Endometrial microvascular endothelial cells (primary cell): Measurements from ENCODE around the gene TAF4B. TPM values are rescaled to one million over a fixed set of nuclear protein-coding genes. Genes with fewer than 3 reads are reported as not detected.
"Not testable (repeated sequence)": the region's sequence is repeated elsewhere in the genome, so short reads cannot be mapped to it uniquely, and the experiment has no call there.

Experiments
- in situ Hi-C: cut with HindIII; loops from 2 replicates; pipeline ENCODE4 v1.10.0; 2017; ENCODE audit warnings: low sequenced_read_pairs, low pct_unique_long_range_greater_than_20kb; ENCODE audit errors: inconsistent ontology term
- total RNA-seq: library from RNA; depleted of rRNA; stranded (reverse); fragments of >200 nt; gene quantifications from one replicate; pipeline ENCODE4 v1.2.3, GENCODE V29; 2015; ENCODE audit errors: inconsistent ontology term

TAF4B gene
- total RNA-seq, 1 donor from 2014 or later: 5.3 TPM

- in situ Hi-C loops: no loop called here
Observed at GRCh38 chr18:26293982-26294381, 67.7 kb downstream of the TAF4B start.

- in situ Hi-C loops: no loop called here
Observed at GRCh38 chr18:26298107-26298506, 71.9 kb downstream of the TAF4B start.

- in situ Hi-C loops: no loop called here
Observed at GRCh38 chr18:26301681-26302080, 75.4 kb downstream of the TAF4B start.

GRCh38 chr18:26303222-26303621 is 77.0 kb downstream of the TAF4B start:
- in situ Hi-C loops: not testable (repeated sequence)

- in situ Hi-C loops: no loop called here
Observed at GRCh38 chr18:26304511-26304910, 78.3 kb downstream of the TAF4B start.

GRCh38 chr18:26307161-26307773 is 81.0 kb downstream of the TAF4B start:
- in situ Hi-C loops: no loop called here

- in situ Hi-C loops: no loop called here
Observed at GRCh38 chr18:26309281-26309680, 83.0 kb downstream of the TAF4B start.

GRCh38 chr18:26312199-26312598 is 86.0 kb downstream of the TAF4B start:
- in situ Hi-C loops: no loop called here

- in situ Hi-C loops: no loop called here
Observed at GRCh38 chr18:26317398-26317797, 91.2 kb downstream of the TAF4B start.

GRCh38 chr18:26320686-26321085 is 94.4 kb downstream of the TAF4B start:
- in situ Hi-C loops: no loop called here

- in situ Hi-C loops: no loop called here
Observed at GRCh38 chr18:26322890-26323653, 96.8 kb downstream of the TAF4B start.

GRCh38 chr18:26325771-26326170 is 99.5 kb downstream of the TAF4B start:
- in situ Hi-C loops: no loop called here

GRCh38 chr18:26327062-26327461 is 100.8 kb downstream of the TAF4B start:
- in situ Hi-C loops: no loop called here

GRCh38 chr18:26332991-26333390 is 106.7 kb downstream of the TAF4B start:
- in situ Hi-C loops: no loop called here

GRCh38 chr18:26335156-26335555 is 108.9 kb downstream of the TAF4B start:
- in situ Hi-C loops: no loop called here

GRCh38 chr18:26335571-26336487 is 109.6 kb downstream of the TAF4B start:
- in situ Hi-C loops: no loop called here

GRCh38 chr18:26336572-26336971 is 110.3 kb downstream of the TAF4B start:
- in situ Hi-C loops: no loop called here

- in situ Hi-C loops: no loop called here
Observed at GRCh38 chr18:26342646-26343045, 116.4 kb downstream of the TAF4B start.

GRCh38 chr18:26350961-26351360 is 124.7 kb downstream of the TAF4B start:
- in situ Hi-C loops: no loop called here
